K562 (cell line): ENCODE measurements around the gene ASIC3. TPM values are rescaled to one million over a fixed set of nuclear protein-coding genes. Genes with fewer than 3 reads are reported as not detected.
A peak's percentile ranks its signal among the peaks of the same experiment; 100 is the strongest.

Experiments
- ATF1 ChIP-seq, 2 experiments: fragments of 450-650 bp in 1 of 2; IDR thresholded peaks; 2 replicates each; pipeline ENCODE4 v1.6.1; 2016; ENCODE audit warnings: missing compliant biosample characterization in 1 of 2, missing genetic modification characterization in 1 of 2
- ATF6 ChIP-seq: sonication (generic); formaldehyde crosslinking; IDR thresholded peaks from 2 replicates; pipeline ENCODE4 v1.4.0; 2020; ENCODE audit warnings: mild to moderate bottlenecking, missing genetic modification reagents
- E2F3 ChIP-seq: fragments of 250-450 bp; sonication (Bioruptor Pico); IDR thresholded peaks from 2 replicates; pipeline ENCODE4 v1.4.0; 2020; ENCODE audit warnings: mild to moderate bottlenecking
- GTF2A2 ChIP-seq: IDR thresholded peaks from 2 replicates; pipeline ENCODE4 v1.6.1; 2016; ENCODE audit warnings: mild to moderate bottlenecking, missing genetic modification characterization, missing compliant biosample characterization
- HDAC1 ChIP-seq, 2 experiments: fragments of 450-650 bp; IDR thresholded peaks; 2 replicates each; pipeline ENCODE4 v1.6.1; 2016 to 2017; ENCODE audit warnings: inconsistent platforms in 1 of 2, mild to moderate bottlenecking in 1 of 2, moderate library complexity in 1 of 2
- MTA3 ChIP-seq: fragments of 450-650 bp; formaldehyde crosslinking; IDR thresholded peaks from 2 replicates; pipeline ENCODE4 v1.6.1; 2017; ENCODE audit warnings: mild to moderate bottlenecking, borderline replicate concordance
- MYC ChIP-seq, 2 experiments: fragments of 250-450 bp in 1 of 2; sonication (Bioruptor Pico) in 1 of 2; IDR thresholded peaks; 2 replicates each; pipeline versions ENCODE4 v1.5.1 to v1.6.1; 2012 to 2021; ENCODE audit warnings: low read depth in 2 of 2, borderline replicate concordance in 1 of 2, improper control_type of control experiment in 1 of 2, low read length in 1 of 2, mild to moderate bottlenecking in 1 of 2, moderate library complexity in 1 of 2
- NELFE ChIP-seq: IDR thresholded peaks from 2 replicates; pipeline ENCODE4 v1.6.1; 2011; ENCODE audit warnings: mild to moderate bottlenecking; ENCODE audit not compliant: insufficient read depth, insufficient read length
- TAF7 ChIP-seq: fragments of 450-650 bp; IDR thresholded peaks from 2 replicates; pipeline ENCODE4 v1.6.1; 2016; ENCODE audit warnings: missing genetic modification characterization, missing compliant biosample characterization
- TFAP4 ChIP-seq: sonication (generic); formaldehyde crosslinking; IDR thresholded peaks from 2 replicates; pipeline ENCODE4 v1.8.0; 2022; ENCODE audit warnings: missing genetic modification reagents, mild to moderate bottlenecking, moderate library complexity, borderline replicate concordance
- TGIF2 ChIP-seq: sonication (generic); formaldehyde crosslinking; IDR thresholded peaks from 2 replicates; pipeline ENCODE4 v1.8.1; 2022; ENCODE audit warnings: mild to moderate bottlenecking, missing genetic modification reagents, moderate library complexity
- ZBED1 ChIP-seq: IDR thresholded peaks from 2 replicates; pipeline ENCODE4 v1.6.1; 2014
- ZNF165 ChIP-seq: fragments of 250-450 bp; sonication (Bioruptor Pico); IDR thresholded peaks from 2 replicates; pipeline ENCODE4 v1.4.0; 2020; ENCODE audit warnings: borderline replicate concordance
- ZNF282 ChIP-seq: sonication (generic); formaldehyde crosslinking; IDR thresholded peaks from 2 replicates; pipeline ENCODE4 v1.8.1; 2023; ENCODE audit warnings: missing genetic modification reagents
- ZNF583 ChIP-seq: fragments of 250-450 bp; sonication (Bioruptor Pico); IDR thresholded peaks from 2 replicates; pipeline ENCODE4 v1.4.0; 2020
- ZNF589 ChIP-seq: fragments of 200-800 bp; sonication (Bioruptor generic); IDR thresholded peaks from 2 replicates; pipeline ENCODE4 v1.6.1; 2016; ENCODE audit warnings: low read depth, missing genetic modification characterization, missing compliant biosample characterization
- ZNF592 ChIP-seq: fragments of 450-650 bp; IDR thresholded peaks from 2 replicates; pipeline ENCODE4 v1.6.1; 2017; ENCODE audit warnings: antibody characterized with exemption, mild to moderate bottlenecking
- ZNF740 ChIP-seq, 3 experiments: fragments of 200-800 bp in 1 of 3; sonication (Bioruptor generic) in 1 of 3; sonication (generic) in 1 of 3; formaldehyde crosslinking in 1 of 3; IDR thresholded peaks; 2 replicates each; pipeline versions ENCODE4 v1.6.1 to v1.8.0; 2016 to 2022; ENCODE audit warnings: mild to moderate bottlenecking in 2 of 3, missing compliant biosample characterization in 2 of 3, missing genetic modification characterization in 2 of 3, missing genetic modification reagents in 1 of 3
- polyA plus RNA-seq, 8 experiments: library from polyadenylated mRNA; depleted of rRNA in 4 of 8; stranded (reverse) in 5 of 8; unstranded in 3 of 8; fragments of >200 nt; fragmentation: Nextera tagmentation in 2 of 8; fragmentation: Illumina TruSeq in 1 of 8; extraction: Ambion mirVana in 2 of 8; extraction: Trizol in 1 of 8; gene quantifications; 2 replicates each; pipeline versions ENCODE4 v1.2.1 to v1.2.3, GENCODE V29; 2011 to 2014; ENCODE audit warnings: inconsistent platforms in 1 of 8, missing spikeins in 1 of 8
- total RNA-seq, 7 experiments: library from RNA; depleted of rRNA in 6 of 7; stranded (reverse); fragments of >200 nt in 6 of 7; fragmentation: Illumina TruSeq in 2 of 7; extraction: Trizol in 2 of 7; gene quantifications; 2 replicates each; pipeline versions ENCODE4 v1.2.1 to v1.2.3, GENCODE V29; 2011 to 2021; ENCODE audit warnings: low replicate concordance in 1 of 7

ASIC3 gene
- total and polyA plus RNA-seq, 9 of the 15 experiments (the other 6 are each of a cell fraction or from before 2014, with no cell fraction given) = 0.11 to 5.0 (median 0.87) TPM

- peak; percentile 48; the same call in 1 of the 2 replicates for TF ChIP-seq TAF7 (tag)
- TF ChIP-seq GTF2A2 (tag) = no peak
- no peak for TF ChIP-seq ATF1 (CRISPR knock-in tag; IDR thresholded peaks at IDR 0.05)
- TF ChIP-seq ATF1 (tag; IDR thresholded peaks at IDR 0.05) = peak; percentile 48
- no peak for TF ChIP-seq ZNF165 (CRISPR knock-in tag)
- peak; percentile 73; the same call in 1 of the 2 replicates for TF ChIP-seq ZNF589 (CRISPR knock-in tag)
- TF ChIP-seq NELFE = no peak
- TF ChIP-seq TFAP4 (CRISPR knock-in tag) = peak; percentile 75
- peak; percentile 98 for TF ChIP-seq ZNF592
- TF ChIP-seq HDAC1 (IDR thresholded peaks at IDR 0.05) = peak in 1 of 2 experiments; percentile 91; a peak in 2 of 4 replicates
- peak; percentile 84; the same call in 1 of the 2 replicates for TF ChIP-seq ATF6 (CRISPR knock-in tag)
- no peak for TF ChIP-seq ZNF740 (CRISPR knock-in tag; IDR thresholded peaks at IDR 0.05)
- peak in 1 of 2 experiments; percentile 65; a peak in 1 of 4 replicates for TF ChIP-seq ZNF740 (tag; IDR thresholded peaks at IDR 0.05)
- TF ChIP-seq TGIF2 (CRISPR knock-in tag) = no peak
- 0 out of 2 replicates have a peak, but pooled peaks have one; percentile 27 for TF ChIP-seq ZNF583 (CRISPR knock-in tag)
- TF ChIP-seq ZBED1 = no peak
- TF ChIP-seq ZNF282 (CRISPR knock-in tag) = no peak
- 0 out of 2 replicates have a peak, but pooled peaks have one; percentile 53 for TF ChIP-seq MTA3
- TF ChIP-seq MYC (IDR thresholded peaks at IDR 0.05; ENCODE audit: low read depth, low read length) = peak; percentile 79
- 0 out of 2 replicates have a peak, but pooled peaks have one; percentile 77 for TF ChIP-seq MYC (CRISPR knock-in tag; IDR thresholded peaks at IDR 0.05; ENCODE audit: borderline replicate concordance, low read depth)
- 0 out of 2 replicates have a peak, but pooled peaks have one; percentile 9 for TF ChIP-seq E2F3 (CRISPR knock-in tag)
These were observed 37.8 kb upstream of the ASIC3 start (continued) for GRCh38 chr7:151010307-151011096.
